HG03565 (cell line): Measurements from ENCODE around the gene RPL9.
A peak's percentile ranks its signal among the peaks of the same experiment; 100 is the strongest.
"Not testable (repeated sequence)": the region's sequence is repeated elsewhere in the genome, so short reads cannot be mapped to it uniquely, and the experiment has no call there.

Source experiments
- ATAC-seq: cut with Tn5 transposase; IDR thresholded peaks from one replicate; pipeline ENCODE4 v1.9.1; 2021; ENCODE audit warnings: mild to moderate bottlenecking, moderate library complexity; ENCODE audit not compliant: unreplicated experiment

The RPL9 gene

DNA sequence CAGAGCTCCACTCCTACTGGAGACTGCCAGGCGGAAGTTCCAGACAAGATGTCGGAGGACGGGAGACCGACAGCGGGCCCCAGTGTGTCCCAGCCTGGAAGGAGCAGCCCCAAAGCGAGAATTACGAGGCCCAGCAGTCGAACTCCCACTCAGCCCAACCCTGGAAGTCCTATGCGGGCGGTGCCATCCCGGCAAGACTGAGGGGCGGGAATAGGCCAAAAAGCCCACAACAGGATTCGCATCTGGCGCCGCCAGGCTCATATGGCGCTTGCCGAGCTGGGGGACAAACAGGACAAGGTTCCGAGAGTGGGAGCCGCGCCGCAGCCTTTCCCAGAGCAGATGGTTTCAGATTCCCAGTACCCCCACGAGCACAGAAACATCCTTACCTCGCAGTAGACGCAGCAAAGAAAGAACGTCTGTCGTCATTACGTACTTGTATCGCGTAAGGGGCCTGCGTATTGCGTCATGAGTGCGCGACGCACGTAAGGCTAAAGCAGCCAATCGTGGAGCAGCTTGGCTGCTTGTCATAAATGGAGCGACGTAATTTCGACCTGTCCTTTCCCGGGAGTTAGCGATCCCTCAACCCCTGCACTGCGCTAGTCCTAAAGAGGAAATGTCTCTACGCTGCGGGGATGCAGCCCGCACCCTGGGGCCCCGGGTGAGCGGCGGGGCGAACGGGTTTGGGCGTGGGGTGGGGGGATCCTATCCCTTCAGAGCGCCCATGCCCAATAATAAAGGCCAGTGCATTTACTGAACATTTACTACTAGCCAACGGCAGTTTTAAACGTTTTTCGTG lies at the start of gene RPL9, which contains the start of gene LIAS:
TSS of gene RPL9 (minus strand) at position 418 of the 796 bp plus-strand sequence. CDS start 483 bp downstream, outside the sequence.
TSS of gene LIAS (plus strand) at position 552 of the 796 bp plus-strand sequence. CDS start at position 614, 62 bp downstream.
- ATAC-seq: peak; percentile 87

DNA sequence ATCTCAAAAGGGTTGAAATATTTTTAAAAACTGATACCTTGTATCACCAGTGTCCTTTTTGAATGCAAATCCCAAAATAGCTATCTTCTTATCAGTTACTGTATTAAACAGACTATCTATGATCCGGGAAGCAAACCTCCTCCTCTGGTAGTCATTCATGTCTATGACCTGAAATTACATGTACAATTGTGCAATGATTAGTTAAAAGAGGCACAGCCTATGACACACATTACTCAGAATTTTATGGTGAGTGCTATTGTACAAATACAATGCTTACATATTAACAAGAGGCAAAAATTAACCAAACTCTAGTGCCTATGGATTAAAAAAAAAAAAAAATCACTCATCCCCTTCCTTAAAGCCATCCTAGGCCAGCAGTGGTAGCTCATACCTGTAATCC lies 46.9 kb upstream of the RPL9 start:
- no peak for ATAC-seq

DNA sequence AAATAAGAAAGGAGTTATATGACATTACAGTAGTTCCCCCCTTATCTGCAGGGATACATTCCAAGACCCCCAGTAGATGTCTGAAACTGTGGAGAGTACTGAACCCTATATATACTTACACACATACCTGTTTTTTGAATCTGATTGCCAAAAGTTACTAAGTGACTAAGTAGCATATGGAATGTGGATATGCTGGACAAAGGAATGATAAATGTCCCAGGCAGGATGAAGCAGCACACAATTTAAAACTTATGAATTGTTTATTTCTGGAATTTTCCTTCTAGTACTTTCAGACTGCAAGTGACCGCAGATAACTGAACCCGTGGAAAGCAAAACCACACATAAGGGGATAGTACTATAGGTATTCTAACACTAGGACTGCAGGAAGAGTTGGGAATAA lies 45.8 kb upstream of the RPL9 start:
- ATAC-seq: no peak

DNA sequence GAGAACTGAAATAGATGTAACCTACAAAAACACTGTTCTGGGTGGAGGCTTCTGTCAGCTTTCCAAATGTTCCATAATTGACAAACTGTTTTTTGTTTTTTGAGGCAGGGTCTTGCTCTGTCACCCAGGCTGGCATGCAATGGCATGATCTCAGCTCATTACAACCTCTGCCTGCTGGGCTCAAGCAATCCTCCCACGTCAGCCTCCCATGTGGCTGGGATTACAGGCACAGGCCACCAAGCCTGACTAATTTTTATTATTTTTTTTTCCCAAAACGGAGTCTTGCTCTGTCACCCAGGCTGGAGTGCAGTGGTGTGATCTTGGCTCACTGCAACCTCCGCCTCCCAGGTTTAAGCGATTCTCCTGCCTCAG lies 43.9 kb upstream of the RPL9 start:
- ATAC-seq: not testable (repeated sequence)

DNA sequence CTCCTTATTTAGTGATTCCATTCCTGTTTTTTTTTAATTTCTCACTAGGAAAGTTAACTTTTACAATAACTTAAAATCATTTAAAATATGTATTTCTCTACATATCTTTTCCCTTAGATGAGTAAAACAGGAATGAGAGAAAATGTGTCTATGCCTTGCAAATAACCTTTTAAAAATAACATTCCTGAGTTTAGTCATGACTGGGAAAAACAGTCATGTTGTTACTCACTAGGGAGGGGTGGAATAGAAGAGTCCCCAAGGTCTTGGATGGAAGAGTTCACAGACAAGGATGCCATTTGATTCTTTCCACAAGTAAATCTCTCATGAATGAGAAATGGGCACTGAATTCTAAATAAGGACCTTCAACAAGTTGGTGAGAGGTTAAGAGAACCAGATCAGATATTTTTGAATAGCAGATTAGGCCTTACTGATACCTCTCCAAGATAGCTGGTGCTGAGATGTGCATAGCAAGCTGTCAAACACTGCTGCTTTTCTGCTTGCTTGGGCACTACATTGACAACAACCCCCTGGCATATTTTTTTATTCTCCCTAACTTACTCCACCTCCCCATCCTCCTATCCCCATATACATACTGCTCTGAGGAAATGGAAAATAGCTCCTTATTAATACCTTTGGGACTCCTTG lies 43.4 kb upstream of the RPL9 start:
- ATAC-seq: no peak

- no peak for ATAC-seq
These were observed 40.0 kb upstream of the RPL9 start for GRCh38 chr4:39498727-39499020.

DNA sequence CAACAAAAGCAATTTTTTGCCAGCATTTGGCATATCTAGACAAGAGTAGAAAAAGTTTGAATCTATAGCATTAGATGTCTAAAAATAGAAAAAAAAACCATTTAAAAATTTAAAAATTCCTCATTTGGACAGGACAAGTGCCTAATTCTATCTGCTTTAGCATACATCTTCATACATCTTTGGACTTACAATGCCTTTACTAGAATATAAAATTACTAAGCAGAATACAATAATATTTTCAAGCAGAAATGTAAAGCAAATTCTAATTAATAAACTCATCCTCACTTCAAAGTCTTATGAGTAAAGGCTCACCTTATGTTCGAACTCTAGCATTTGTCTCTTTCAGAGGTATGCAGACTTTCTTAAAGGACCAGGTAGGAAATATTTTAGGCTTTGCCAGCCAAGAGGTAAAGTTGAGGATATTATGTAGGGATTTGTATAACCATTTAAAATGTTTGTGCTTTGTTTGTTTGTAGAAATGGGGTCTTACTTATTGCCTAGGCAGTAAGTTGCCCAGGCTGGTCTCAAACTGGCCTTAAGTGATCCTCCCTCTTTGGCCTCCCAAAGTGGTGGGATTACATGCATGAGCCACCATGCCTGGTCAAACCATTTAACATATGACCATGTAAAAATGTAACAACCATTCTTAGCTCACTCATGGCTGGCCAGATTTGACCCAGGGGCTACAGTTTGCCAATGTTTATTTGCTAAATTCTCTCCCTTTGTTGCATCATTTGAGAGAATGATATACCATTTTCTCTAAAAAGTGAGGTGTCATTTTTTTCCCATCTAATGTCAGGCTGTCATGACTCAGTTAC lies 39.4 kb upstream of the RPL9 start:
- ATAC-seq: no peak

DNA sequence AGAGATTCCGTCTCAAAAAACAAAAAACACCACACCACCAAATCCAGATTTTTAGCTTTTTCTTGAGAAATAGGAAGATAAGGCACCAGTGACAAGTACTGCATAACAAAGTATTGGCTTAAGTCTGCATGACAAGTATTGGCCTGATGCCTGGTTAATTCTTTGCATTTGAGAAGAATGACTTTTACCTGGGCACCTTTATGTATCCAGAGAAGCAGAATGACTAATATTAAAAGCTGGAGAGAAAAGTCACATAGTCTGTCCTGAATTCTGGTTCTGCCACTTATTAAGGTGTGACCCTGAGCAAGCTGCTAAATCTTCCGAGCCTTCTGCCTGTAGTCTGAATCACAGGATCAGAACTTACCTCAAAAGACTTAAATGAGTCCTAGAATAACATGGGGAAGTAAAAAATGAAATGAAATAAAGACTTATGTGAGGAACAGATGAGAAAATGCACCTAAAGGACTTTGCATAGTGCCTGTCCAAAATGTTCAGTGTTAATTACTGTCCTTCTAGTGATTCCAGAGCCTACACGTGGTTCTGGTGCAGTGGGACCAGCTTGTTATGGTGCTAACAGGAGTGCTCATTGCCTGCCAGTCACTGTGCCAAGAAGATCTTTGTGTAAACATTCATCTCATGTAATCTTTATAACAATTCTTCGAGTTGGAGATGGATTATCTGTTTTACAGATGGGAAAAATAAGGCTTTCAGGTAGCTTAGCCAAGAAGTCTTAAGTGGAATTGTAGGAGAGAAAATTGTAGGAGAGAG lies 36.9 kb upstream of the RPL9 start:
- no peak for ATAC-seq

GRCh38 chr4:39494354-39494753 lies 35.6 kb upstream of the RPL9 start:
- no peak for ATAC-seq

- ATAC-seq: no peak
These were observed 31.6 kb upstream of the RPL9 start for GRCh38 chr4:39490322-39490721.

- no peak for ATAC-seq
These were observed 27.6 kb upstream of the RPL9 start for GRCh38 chr4:39486221-39486804.

DNA sequence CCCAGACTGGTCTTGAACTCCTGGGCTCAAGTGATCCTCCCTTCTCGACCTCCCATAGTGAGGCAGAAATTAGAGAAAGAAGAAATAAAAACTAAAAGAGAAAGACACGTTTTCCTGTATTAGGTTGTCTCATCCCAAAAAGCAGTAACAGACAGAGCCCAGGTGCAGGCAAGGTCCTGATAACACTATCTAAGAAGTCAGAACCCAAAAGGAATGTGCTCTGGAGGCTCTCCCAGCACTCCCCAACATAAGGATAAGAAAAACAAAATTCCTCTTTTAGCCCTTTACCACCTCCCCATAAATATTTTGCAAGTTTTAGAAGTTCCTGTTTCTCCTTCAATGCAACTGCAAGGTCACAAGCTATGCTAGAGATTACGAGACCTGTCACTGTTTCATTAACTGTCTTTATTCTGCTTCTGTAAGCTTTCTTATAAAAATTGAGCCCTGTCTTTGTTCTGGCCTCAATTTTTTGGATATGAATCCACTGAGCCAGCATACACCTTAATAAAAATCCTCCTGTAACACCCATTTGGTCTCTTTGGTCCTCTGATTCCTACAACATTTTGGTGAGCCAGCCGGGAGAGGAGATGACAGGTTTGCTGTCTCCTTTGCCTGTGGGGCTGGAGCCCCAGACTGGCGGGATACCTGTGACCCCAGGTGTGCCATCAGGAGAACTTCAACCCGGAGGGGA lies 26.0 kb upstream of the RPL9 start:
- no peak for ATAC-seq

- ATAC-seq: no peak
These were observed 22.4 kb upstream of the RPL9 start for GRCh38 chr4:39480902-39481695.

DNA sequence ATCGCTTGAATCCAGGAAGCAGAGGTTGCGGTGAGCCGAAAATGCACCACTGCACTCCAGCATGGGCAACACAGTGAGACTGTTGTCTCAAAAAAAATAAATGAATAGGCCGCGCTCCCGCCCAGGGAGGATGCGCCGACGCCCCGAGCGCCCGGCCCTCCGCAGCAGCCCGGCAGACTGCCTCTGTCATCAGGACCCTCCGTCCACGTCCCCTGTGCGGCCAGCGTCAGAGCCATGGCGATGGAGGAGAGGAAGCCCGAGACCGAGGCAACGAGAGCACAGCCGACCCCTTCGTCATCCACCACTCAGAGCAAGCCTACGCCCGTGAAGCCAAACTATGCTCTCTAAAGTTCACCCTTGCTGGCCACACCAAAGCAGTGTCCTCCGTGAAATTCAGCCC lies 21.5 kb upstream of the RPL9 start:
- ATAC-seq: no peak

DNA sequence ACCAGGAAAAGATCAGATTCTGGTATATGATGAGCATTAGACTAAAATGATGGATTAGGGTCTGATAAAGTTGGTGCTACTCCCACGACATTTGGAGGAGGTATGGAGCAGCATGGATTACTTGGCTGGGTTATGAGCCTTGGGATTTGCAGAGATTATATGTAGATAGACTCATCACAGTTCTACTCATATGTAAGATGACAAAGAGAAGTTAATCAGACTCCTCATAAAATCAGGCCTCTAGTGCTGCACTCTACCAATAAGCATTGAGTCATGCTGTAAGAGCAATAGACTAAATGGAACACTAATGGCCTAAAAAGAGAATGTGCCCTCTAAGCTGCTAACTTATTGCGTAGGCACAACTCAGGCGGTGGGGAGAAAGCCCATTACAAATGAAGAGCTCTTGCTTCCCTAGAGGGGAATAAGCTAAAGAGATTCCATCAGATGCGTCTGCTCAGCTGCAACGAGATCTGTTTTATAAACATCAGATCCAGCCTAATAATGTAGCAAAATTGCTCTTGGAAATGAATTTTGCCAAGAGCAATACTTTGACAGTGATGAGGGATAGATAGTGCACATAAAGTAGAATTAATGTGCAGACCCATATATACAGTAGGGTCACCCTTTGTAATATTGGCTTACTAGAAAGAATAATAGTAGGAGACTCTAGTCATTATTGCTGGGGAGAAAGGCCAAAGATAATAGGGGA lies 17.6 kb upstream of the RPL9 start:
- no peak for ATAC-seq

GRCh38 chr4:39472396-39472795 lies 13.7 kb upstream of the RPL9 start:
- ATAC-seq: no peak

DNA sequence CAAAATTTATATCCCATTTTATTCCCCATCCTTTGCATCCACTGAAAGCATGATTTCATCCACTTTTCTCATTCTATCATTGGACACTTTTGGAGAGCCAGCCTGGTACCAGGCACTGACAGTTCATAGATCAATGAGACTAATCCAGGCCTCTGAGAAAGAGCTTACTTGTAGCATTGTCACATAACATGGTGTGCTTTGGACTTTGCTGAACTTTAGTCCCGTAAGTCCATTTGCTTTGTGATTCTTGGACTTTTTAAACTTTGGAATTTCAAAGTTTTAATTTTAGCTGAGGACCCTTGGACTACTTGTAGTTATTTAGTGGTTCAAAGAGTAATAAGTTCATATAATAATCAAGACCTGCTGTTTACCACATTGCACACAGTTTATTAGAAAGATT lies 11.7 kb upstream of the RPL9 start:
- ATAC-seq: no peak

DNA sequence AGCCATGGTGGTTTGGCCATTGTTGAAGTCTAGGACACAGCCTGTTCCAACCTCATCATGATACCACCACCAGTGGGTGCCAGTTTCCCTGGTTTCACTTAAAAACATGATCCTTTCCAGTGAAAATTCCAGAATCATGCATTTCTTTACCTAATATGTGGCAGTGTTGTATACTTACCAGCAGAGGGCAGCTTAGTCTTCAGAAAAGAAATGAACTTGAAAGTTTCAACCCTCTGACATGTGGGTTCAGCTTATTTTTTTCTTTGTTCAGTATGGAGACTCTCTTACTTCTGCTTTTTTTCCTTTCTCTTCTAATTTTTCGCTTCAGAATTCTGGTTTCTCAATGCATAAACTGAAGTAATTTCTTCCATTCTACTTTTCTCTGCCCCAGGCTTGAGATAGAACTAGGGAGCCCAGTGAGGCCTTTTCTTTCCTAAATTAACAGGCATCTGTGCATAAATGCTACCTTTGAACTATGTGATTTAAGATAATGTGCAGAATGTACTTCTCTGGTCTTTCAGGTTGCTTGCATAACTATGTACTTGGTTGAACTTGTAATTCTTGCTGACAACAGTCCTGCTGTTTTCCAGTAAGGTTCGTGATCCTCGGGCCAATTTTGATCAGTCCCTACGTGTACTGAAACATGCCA lies 10.8 kb upstream of the RPL9 start:
- no peak for ATAC-seq
